Testis (tissue), 3 donors: Measurements from ENCODE around the gene KCNQ5. TPM values are rescaled to one million over a fixed set of nuclear protein-coding genes. Genes with fewer than 3 reads are reported as not detected.

ENCODE experiments used
- DNase-seq: peaks from one replicate; pipeline ENCODE4 v3.0.0-alpha.2; 2019
- H3K27ac ChIP-seq, 2 donors: fragments of 200-600 bp; sonication (generic); one replicate each; pipeline ENCODE4 v1.5.1; 2019
- H3K27me3 ChIP-seq: fragments of 200-600 bp; sonication (generic); one replicate; pipeline ENCODE4 v1.5.1; 2019
- H3K36me3 ChIP-seq: fragments of 200-600 bp; sonication (generic); one replicate; pipeline ENCODE4 v1.5.1; 2017; ENCODE audit warnings: low read depth; ENCODE audit errors: missing control alignments
- H3K4me1 ChIP-seq: fragments of 200-600 bp; sonication (generic); one replicate; pipeline ENCODE4 v1.5.1; 2019
- H3K4me3 ChIP-seq, 2 donors: fragments of 200-600 bp; sonication (generic); one replicate each; pipeline ENCODE4 v1.5.1; 2017 to 2019
- H3K9me3 ChIP-seq: fragments of 200-600 bp; sonication (generic); one replicate; pipeline ENCODE4 v1.5.1; 2017
- CTCF ChIP-seq, 3 experiments: fragments of 450-650 bp in 2 of 3; fragments of 200-600 bp in 1 of 3; sonication (generic) in 1 of 3; IDR thresholded peaks; one replicate each; pipeline ENCODE4 v1.5.1; 2016 to 2019; ENCODE audit warnings: antibody characterized with exemption in 3 of 3, mild to moderate bottlenecking in 2 of 3, moderate library complexity in 1 of 3
- POLR2A ChIP-seq: fragments of 450-650 bp; IDR thresholded peaks from one replicate; pipeline ENCODE4 v1.6.1; 2017; ENCODE audit warnings: antibody characterized with exemption, mild to moderate bottlenecking, moderate library complexity
- WGBS, 2 donors: methylation state at CpG; one replicate each; pipeline ENCODE4 v1.1.5; 2018; 5-methylcytosine and 5-hydroxymethylcytosine counted together
- intact Hi-C: fragments of 100-400 bp; cut with DNase I; formaldehyde crosslinking; loops from one replicate; pipeline ENCODE4 v1.15.1; 2023; ENCODE audit warnings: low total_unique reads
- polyA plus RNA-seq: library from polyadenylated mRNA; stranded (reverse); fragments of 350-450 nt; fragmentation: Illumina TruSeq; extraction: RNeasy Lipid Tissue Mini Kit (QIAGEN cat#74804); gene quantifications from one replicate; pipeline ENCODE4 v1.2.3, GENCODE V29; 2014; ENCODE audit warnings: low read depth, low replicate concordance; ENCODE audit not compliant: insufficient read depth
- total RNA-seq, 2 donors: library from RNA; depleted of rRNA; stranded (reverse); fragments of >200 nt; gene quantifications; one replicate each; pipeline ENCODE4 v1.2.3, GENCODE V29; 2016

KCNQ5 gene
- total and polyA plus RNA-seq, 3 donors from 2014 or later = 0.43 to 1.1 (median 0.73) TPM

DNA sequence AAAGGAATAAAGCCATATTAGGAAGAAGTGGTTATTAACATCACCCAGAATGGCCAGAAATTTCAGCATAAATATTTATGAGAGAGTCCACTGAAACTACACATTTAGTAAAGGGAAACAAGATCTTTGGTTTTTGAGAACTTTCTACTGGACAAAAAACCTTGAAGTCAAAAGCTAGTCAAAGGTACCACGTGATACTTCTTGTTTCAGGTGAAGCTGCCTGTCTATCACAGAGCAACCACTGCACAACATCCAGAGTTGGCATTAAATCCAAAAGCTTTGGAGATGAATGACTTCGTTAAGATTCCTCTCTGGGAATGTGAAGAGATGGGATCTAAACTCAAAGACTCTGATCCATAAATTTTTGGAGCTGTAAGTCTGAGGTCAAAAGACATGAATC lies 137.0 kb downstream of the KCNQ5 start:
- Histone ChIP-seq H3K27ac (no peak overlapping the region), H3K4me1 (no peaks in the 10 kb centered on the region), H3K27me3 (no peaks in the 10 kb centered on the region), H3K36me3 (no peaks in the 10 kb centered on the region), H3K4me3 (no peak overlapping the region), H3K9me3 (no peaks in the 10 kb centered on the region)
- DNase-seq = no peak
- intact Hi-C loops = no loop called here
- 69 to 87% methylated on average over 2 of the region's 2 CpGs for WGBS, 2 donors
- TF ChIP-seq POLR2A (no peak), CTCF (IDR thresholded peaks at IDR 0.05) (no peak)

GRCh38 chr6:72760114-72760793 lies 138.4 kb downstream of the KCNQ5 start:
- Histone ChIP-seq H3K4me3 (no peak overlapping the region), H3K36me3 (no peaks in the 10 kb centered on the region), H3K9me3 (no peaks in the 10 kb centered on the region), H3K4me1 (no peaks in the 10 kb centered on the region), H3K27me3 (no peaks in the 10 kb centered on the region), H3K27ac (no peak overlapping the region)
- intact Hi-C loops = no loop called here
- no peak for TF ChIP-seq CTCF (IDR thresholded peaks at IDR 0.05)
- no peak for TF ChIP-seq POLR2A
- WGBS, 2 donors = 44 to 66% methylated on average over 4 of the region's 4 CpGs
- no peak for DNase-seq

DNA sequence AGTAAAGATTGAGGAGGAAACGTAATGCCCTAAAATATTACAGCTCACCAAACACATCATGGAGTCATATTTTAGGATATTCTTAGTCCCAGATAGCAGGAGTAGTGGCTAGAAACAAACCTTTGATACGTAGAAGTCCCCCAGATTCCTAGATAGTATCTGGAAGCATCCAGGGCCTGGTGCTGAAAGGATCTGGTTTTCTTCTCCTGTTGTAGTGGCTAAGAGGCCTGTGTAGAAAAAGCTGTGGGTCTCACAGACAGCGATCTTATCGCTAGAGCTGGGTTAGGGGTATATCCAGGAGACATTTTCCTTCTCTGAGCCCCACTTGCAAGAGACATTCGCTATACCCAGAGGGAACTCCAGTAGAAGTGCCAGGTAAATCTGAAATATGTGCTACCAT lies 139.9 kb downstream of the KCNQ5 start:
- TF ChIP-seq CTCF (IDR thresholded peaks at IDR 0.05) (no peak), POLR2A (no peak)

GRCh38 chr6:72769459-72770125 lies 147.7 kb downstream of the KCNQ5 start:
- intact Hi-C loops = no loop called here
- H3K9me3 ChIP-seq = no peaks in the 10 kb centered on the region
- no peaks in the 10 kb centered on the region for H3K4me1 ChIP-seq
- H3K36me3 ChIP-seq = no peaks in the 10 kb centered on the region
- no peak overlapping the region for H3K4me3 ChIP-seq
- no peak for DNase-seq
- H3K27ac ChIP-seq = no peak overlapping the region
- TF ChIP-seq POLR2A = no peak
- no peak for TF ChIP-seq CTCF (IDR thresholded peaks at IDR 0.05)
- H3K27me3 ChIP-seq = no peaks in the 10 kb centered on the region
- 85 to 88% methylated on average over 1 of the region's 1 CpG for WGBS, 2 donors

More for the DNA sequence above, 139.9 kb downstream of the KCNQ5 start:
- Histone ChIP-seq H3K4me1 (no peaks in the 10 kb centered on the region), H3K27ac (no peak overlapping the region), H3K9me3 (no peaks in the 10 kb centered on the region), H3K27me3 (no peaks in the 10 kb centered on the region), H3K36me3 (no peaks in the 10 kb centered on the region), H3K4me3 (no peak overlapping the region)
- intact Hi-C loops = no loop called here
- no peak for DNase-seq
- 88 to 93% methylated on average over 5 of the region's 5 CpGs for WGBS, 2 donors
